Measurements from ENCODE around the gene FARP2.

Gene FARP2

DNA sequence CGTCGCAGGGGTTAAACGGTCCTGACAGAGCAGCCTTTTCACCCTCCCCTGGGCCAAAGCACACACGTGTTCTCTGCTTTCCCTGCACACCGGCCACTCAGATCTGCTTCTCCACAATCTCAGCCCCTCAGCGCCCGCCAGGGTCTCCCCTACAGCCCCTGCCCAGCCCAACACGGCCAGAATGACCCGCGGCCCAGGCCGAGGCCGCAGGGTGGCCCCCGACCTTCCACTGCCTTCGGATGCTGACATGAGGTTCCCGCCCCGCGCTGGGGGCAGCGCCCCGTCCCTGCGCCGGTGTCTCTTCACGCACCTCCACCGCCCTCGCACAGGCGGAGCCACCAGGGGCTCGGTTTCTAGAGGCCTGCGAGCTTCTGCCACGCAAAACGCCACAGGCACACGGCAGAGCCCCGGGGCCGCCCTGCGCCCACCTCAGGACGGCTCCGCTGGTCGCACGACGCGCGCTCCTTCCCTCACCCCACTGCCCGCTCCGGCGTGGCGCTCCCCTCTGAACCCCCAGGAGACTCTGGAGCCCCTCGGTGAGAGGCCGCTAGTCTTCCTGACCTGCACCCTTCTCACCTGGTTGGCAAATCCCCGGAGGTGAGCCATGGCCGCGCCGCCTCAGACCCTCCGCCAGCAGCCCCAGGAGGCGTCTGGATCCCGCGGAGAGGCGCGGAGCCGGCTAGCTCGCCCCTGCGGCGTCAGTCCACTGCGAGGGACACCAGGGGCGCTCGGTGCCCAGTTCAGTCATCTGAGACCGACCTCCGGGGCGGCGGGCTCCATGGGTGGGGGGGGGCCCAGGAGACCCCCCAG lies 151.6 kb downstream of the FARP2 start (continued):
- TF ChIP-seq, protein P1, sequence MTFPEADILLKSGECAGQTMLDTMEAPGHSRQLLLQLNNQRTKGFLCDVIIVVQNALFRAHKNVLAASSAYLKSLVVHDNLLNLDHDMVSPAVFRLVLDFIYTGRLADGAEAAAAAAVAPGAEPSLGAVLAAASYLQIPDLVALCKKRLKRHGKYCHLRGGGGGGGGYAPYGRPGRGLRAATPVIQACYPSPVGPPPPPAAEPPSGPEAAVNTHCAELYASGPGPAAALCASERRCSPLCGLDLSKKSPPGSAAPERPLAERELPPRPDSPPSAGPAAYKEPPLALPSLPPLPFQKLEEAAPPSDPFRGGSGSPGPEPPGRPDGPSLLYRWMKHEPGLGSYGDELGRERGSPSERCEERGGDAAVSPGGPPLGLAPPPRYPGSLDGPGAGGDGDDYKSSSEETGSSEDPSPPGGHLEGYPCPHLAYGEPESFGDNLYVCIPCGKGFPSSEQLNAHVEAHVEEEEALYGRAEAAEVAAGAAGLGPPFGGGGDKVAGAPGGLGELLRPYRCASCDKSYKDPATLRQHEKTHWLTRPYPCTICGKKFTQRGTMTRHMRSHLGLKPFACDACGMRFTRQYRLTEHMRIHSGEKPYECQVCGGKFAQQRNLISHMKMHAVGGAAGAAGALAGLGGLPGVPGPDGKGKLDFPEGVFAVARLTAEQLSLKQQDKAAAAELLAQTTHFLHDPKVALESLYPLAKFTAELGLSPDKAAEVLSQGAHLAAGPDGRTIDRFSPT (tag by site-specific recombination; IDR thresholded peaks at IDR 0.05): no peak
- TF ChIP-seq, protein P2, sequence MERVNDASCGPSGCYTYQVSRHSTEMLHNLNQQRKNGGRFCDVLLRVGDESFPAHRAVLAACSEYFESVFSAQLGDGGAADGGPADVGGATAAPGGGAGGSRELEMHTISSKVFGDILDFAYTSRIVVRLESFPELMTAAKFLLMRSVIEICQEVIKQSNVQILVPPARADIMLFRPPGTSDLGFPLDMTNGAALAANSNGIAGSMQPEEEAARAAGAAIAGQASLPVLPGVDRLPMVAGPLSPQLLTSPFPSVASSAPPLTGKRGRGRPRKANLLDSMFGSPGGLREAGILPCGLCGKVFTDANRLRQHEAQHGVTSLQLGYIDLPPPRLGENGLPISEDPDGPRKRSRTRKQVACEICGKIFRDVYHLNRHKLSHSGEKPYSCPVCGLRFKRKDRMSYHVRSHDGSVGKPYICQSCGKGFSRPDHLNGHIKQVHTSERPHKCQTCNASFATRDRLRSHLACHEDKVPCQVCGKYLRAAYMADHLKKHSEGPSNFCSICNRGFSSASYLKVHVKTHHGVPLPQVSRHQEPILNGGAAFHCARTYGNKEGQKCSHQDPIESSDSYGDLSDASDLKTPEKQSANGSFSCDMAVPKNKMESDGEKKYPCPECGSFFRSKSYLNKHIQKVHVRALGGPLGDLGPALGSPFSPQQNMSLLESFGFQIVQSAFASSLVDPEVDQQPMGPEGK (tag by site-specific recombination; IDR thresholded peaks at IDR 0.05): 0 out of 2 replicates have a peak, but pooled peaks have one; percentile 7
- TF ChIP-seq, protein P3, sequence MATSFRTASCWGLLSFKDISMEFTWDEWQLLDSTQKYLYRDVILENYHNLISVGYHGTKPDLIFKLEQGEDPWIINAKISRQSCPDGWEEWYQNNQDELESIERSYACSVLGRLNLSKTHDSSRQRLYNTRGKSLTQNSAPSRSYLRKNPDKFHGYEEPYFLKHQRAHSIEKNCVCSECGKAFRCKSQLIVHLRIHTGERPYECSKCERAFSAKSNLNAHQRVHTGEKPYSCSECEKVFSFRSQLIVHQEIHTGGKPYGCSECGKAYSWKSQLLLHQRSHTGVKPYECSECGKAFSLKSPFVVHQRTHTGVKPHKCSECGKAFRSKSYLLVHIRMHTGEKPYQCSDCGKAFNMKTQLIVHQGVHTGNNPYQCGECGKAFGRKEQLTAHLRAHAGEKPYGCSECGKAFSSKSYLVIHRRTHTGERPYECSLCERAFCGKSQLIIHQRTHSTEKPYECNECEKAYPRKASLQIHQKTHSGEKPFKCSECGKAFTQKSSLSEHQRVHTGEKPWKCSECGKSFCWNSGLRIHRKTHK (tag by site-specific recombination; IDR thresholded peaks at IDR 0.05): no peak
- no peak for TF ChIP-seq ZNF266 (tag by site-specific recombination; IDR thresholded peaks at IDR 0.05; ENCODE audit: low read depth)
- TF ChIP-seq WT1 (tag by site-specific recombination; IDR thresholded peaks at IDR 0.05): no peak
- TF ChIP-seq MEIS1 (CRISPR knock-in tag; IDR thresholded peaks at IDR 0.05; ENCODE audit: borderline replicate concordance): no peak
- TF ChIP-seq, protein P4, sequence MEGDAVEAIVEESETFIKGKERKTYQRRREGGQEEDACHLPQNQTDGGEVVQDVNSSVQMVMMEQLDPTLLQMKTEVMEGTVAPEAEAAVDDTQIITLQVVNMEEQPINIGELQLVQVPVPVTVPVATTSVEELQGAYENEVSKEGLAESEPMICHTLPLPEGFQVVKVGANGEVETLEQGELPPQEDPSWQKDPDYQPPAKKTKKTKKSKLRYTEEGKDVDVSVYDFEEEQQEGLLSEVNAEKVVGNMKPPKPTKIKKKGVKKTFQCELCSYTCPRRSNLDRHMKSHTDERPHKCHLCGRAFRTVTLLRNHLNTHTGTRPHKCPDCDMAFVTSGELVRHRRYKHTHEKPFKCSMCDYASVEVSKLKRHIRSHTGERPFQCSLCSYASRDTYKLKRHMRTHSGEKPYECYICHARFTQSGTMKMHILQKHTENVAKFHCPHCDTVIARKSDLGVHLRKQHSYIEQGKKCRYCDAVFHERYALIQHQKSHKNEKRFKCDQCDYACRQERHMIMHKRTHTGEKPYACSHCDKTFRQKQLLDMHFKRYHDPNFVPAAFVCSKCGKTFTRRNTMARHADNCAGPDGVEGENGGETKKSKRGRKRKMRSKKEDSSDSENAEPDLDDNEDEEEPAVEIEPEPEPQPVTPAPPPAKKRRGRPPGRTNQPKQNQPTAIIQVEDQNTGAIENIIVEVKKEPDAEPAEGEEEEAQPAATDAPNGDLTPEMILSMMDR (tag by site-specific recombination; IDR thresholded peaks at IDR 0.05): peak; percentile 50
- no peak for TF ChIP-seq ZNF155 (tag by site-specific recombination; IDR thresholded peaks at IDR 0.05)
- TF ChIP-seq ZNF211 (tag by site-specific recombination; IDR thresholded peaks at IDR 0.05; ENCODE audit: low read depth): no peak
- peak; percentile 62 for TF ChIP-seq ZBTB20 (tag by site-specific recombination; IDR thresholded peaks at IDR 0.05)
- TF ChIP-seq ZSCAN30 (tag by site-specific recombination; IDR thresholded peaks at IDR 0.05): no peak
- TF ChIP-seq, protein P5, sequence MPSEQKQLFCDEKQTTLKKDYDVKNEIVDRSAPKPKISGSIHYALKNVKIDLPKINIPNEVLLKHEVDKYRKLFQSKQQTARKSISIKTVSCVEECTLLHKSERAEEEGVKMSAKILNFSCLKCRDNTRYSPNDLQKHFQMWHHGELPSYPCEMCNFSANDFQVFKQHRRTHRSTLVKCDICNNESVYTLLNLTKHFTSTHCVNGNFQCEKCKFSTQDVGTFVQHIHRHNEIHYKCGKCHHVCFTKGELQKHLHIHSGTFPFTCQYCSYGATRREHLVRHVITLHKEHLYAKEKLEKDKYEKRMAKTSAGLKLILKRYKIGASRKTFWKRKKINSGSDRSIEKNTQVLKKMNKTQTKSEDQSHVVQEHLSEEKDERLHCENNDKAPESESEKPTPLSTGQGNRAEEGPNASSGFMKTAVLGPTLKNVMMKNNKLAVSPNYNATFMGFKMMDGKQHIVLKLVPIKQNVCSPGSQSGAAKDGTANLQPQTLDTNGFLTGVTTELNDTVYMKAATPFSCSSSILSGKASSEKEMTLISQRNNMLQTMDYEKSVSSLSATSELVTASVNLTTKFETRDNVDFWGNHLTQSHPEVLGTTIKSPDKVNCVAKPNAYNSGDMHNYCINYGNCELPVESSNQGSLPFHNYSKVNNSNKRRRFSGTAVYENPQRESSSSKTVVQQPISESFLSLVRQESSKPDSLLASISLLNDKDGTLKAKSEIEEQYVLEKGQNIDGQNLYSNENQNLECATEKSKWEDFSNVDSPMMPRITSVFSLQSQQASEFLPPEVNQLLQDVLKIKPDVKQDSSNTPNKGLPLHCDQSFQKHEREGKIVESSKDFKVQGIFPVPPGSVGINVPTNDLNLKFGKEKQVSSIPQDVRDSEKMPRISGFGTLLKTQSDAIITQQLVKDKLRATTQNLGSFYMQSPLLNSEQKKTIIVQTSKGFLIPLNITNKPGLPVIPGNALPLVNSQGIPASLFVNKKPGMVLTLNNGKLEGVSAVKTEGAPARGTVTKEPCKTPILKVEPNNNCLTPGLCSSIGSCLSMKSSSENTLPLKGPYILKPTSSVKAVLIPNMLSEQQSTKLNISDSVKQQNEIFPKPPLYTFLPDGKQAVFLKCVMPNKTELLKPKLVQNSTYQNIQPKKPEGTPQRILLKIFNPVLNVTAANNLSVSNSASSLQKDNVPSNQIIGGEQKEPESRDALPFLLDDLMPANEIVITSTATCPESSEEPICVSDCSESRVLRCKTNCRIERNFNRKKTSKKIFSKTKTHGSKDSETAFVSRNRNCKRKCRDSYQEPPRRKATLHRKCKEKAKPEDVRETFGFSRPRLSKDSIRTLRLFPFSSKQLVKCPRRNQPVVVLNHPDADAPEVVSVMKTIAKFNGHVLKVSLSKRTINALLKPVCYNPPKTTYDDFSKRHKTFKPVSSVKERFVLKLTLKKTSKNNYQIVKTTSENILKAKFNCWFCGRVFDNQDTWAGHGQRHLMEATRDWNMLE (tag by site-specific recombination; conservative IDR thresholded peaks at IDR 0.05; ENCODE audit: low read depth): no peak
- no peak for TF ChIP-seq ZNF174 (tag by site-specific recombination; IDR thresholded peaks at IDR 0.05)
- TF ChIP-seq, protein P6, sequence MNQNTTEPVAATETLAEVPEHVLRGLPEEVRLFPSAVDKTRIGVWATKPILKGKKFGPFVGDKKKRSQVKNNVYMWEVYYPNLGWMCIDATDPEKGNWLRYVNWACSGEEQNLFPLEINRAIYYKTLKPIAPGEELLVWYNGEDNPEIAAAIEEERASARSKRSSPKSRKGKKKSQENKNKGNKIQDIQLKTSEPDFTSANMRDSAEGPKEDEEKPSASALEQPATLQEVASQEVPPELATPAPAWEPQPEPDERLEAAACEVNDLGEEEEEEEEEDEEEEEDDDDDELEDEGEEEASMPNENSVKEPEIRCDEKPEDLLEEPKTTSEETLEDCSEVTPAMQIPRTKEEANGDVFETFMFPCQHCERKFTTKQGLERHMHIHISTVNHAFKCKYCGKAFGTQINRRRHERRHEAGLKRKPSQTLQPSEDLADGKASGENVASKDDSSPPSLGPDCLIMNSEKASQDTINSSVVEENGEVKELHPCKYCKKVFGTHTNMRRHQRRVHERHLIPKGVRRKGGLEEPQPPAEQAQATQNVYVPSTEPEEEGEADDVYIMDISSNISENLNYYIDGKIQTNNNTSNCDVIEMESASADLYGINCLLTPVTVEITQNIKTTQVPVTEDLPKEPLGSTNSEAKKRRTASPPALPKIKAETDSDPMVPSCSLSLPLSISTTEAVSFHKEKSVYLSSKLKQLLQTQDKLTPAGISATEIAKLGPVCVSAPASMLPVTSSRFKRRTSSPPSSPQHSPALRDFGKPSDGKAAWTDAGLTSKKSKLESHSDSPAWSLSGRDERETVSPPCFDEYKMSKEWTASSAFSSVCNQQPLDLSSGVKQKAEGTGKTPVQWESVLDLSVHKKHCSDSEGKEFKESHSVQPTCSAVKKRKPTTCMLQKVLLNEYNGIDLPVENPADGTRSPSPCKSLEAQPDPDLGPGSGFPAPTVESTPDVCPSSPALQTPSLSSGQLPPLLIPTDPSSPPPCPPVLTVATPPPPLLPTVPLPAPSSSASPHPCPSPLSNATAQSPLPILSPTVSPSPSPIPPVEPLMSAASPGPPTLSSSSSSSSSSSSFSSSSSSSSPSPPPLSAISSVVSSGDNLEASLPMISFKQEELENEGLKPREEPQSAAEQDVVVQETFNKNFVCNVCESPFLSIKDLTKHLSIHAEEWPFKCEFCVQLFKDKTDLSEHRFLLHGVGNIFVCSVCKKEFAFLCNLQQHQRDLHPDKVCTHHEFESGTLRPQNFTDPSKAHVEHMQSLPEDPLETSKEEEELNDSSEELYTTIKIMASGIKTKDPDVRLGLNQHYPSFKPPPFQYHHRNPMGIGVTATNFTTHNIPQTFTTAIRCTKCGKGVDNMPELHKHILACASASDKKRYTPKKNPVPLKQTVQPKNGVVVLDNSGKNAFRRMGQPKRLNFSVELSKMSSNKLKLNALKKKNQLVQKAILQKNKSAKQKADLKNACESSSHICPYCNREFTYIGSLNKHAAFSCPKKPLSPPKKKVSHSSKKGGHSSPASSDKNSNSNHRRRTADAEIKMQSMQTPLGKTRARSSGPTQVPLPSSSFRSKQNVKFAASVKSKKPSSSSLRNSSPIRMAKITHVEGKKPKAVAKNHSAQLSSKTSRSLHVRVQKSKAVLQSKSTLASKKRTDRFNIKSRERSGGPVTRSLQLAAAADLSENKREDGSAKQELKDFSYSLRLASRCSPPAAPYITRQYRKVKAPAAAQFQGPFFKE (tag by site-specific recombination; IDR thresholded peaks at IDR 0.05; ENCODE audit: borderline replicate concordance): no peak
- no peak for TF ChIP-seq ZNF311 (tag by site-specific recombination; IDR thresholded peaks at IDR 0.05; ENCODE audit: borderline replicate concordance)
- no peak for TF ChIP-seq ZNF292 (tag by site-specific recombination; IDR thresholded peaks at IDR 0.05; ENCODE audit: borderline replicate concordance, low read depth)
- no peak for TF ChIP-seq ZNF571 (tag by site-specific recombination; IDR thresholded peaks at IDR 0.05)
- peak; percentile 94 for TF ChIP-seq ZIC2 (tag by site-specific recombination; IDR thresholded peaks at IDR 0.05)
- TF ChIP-seq ZNF214 (tag by site-specific recombination; IDR thresholded peaks at IDR 0.05; ENCODE audit: borderline replicate concordance): no peak

Data from HEK293 (cell line).